Chondrocyte (in vitro differentiated cells): ENCODE measurements around the gene COQ2. TPM values are rescaled to one million over a fixed set of nuclear protein-coding genes. Genes with fewer than 3 reads are reported as not detected.
"Not testable (repeated sequence)": the region's sequence is repeated elsewhere in the genome, so short reads cannot be mapped to it uniquely, and the experiment has no call there.

Source experiments
- DNase-seq: peaks from one replicate; pipeline ENCODE4 v3.0.0; 2021; ENCODE audit warnings: mixed read lengths, low spot score
- H3K27ac Mint-ChIP-seq: one replicate; pipeline ENCODE4 v1.8.0; 2021; ENCODE audit warnings: mild to moderate bottlenecking, moderate library complexity, mixed read lengths; ENCODE audit not compliant: unreplicated experiment
- H3K27me3 Mint-ChIP-seq: 2 replicates; pipeline ENCODE4 v1.8.0; 2021; ENCODE audit warnings: low read depth, mixed read lengths
- H3K36me3 Mint-ChIP-seq: 2 replicates; pipeline ENCODE4 v1.8.0; 2021; ENCODE audit warnings: low read depth, mixed read lengths
- H3K4me1 Mint-ChIP-seq: 2 replicates; pipeline ENCODE4 v1.8.0; 2021; ENCODE audit warnings: low read depth, mild to moderate bottlenecking, mixed read lengths
- H3K4me3 Mint-ChIP-seq: one replicate; pipeline ENCODE4 v1.8.0; 2021; ENCODE audit warnings: mild to moderate bottlenecking, moderate library complexity, mixed read lengths; ENCODE audit not compliant: unreplicated experiment
- H3K9me3 Mint-ChIP-seq: 2 replicates; pipeline ENCODE4 v1.8.0; 2021; ENCODE audit warnings: low read depth, mixed read lengths
- CTCF ChIP-seq: fragments of 200-600 bp; sonication (generic); IDR thresholded peaks from 2 replicates; pipeline ENCODE4 v1.5.0; 2021; ENCODE audit warnings: antibody characterized with exemption, mild to moderate bottlenecking, moderate library complexity
- total RNA-seq: library from RNA; stranded (reverse); gene quantifications from 3 replicates; pipeline ENCODE4 v1.2.1, GENCODE V29; 2021

Gene COQ2
- total RNA-seq, 1 donor from 2014 or later, result 8.5 TPM

GRCh38 chr4:83234902-83235644 is 49.5 kb downstream of the COQ2 start:
- TF ChIP-seq CTCF, result no peak
- no peak overlapping the region for H3K27ac Mint-ChIP-seq
- no peaks in the 10 kb centered on the region for H3K4me1 Mint-ChIP-seq
- no peaks in the 10 kb centered on the region for H3K9me3 Mint-ChIP-seq
- no peaks in the 10 kb centered on the region for H3K27me3 Mint-ChIP-seq
- no peaks in the 10 kb centered on the region for H3K36me3 Mint-ChIP-seq
- DNase-seq, result no peak
- no peak overlapping the region for H3K4me3 Mint-ChIP-seq

GRCh38 chr4:83234387-83234786 is 50.2 kb downstream of the COQ2 start:
- H3K4me3 Mint-ChIP-seq, DNase-seq, H3K9me3 Mint-ChIP-seq, H3K27me3 Mint-ChIP-seq, H3K4me1 Mint-ChIP-seq, H3K36me3 Mint-ChIP-seq, H3K27ac Mint-ChIP-seq: not testable (repeated sequence)

- Mint-ChIP-seq H3K27ac (no peak overlapping the region), H3K36me3 (no peaks in the 10 kb centered on the region), H3K4me1 (no peaks in the 10 kb centered on the region), H3K4me3 (no peak overlapping the region), H3K9me3 (no peaks in the 10 kb centered on the region), H3K27me3 (no peaks in the 10 kb centered on the region)
- no peak for TF ChIP-seq CTCF
- no peak for DNase-seq
These were observed 52.5 kb downstream of the COQ2 start for GRCh38 chr4:83232082-83232481.

GRCh38 chr4:83231620-83232076 is 53.0 kb downstream of the COQ2 start:
- H3K27ac Mint-ChIP-seq, result no peak overlapping the region
- TF ChIP-seq CTCF, result no peak
- no peak overlapping the region for H3K4me3 Mint-ChIP-seq
- no peaks in the 10 kb centered on the region for H3K9me3 Mint-ChIP-seq
- H3K27me3 Mint-ChIP-seq, result no peaks in the 10 kb centered on the region
- no peaks in the 10 kb centered on the region for H3K4me1 Mint-ChIP-seq
- H3K36me3 Mint-ChIP-seq, result no peaks in the 10 kb centered on the region
- DNase-seq, result no peak

GRCh38 chr4:83230928-83231327 is 53.7 kb downstream of the COQ2 start:
- Mint-ChIP-seq H3K4me3 (no peak overlapping the region), H3K9me3 (no peaks in the 10 kb centered on the region), H3K36me3 (no peaks in the 10 kb centered on the region), H3K27me3 (no peaks in the 10 kb centered on the region), H3K4me1 (no peaks in the 10 kb centered on the region), H3K27ac (no peak overlapping the region)
- TF ChIP-seq CTCF, result no peak
- no peak for DNase-seq

GRCh38 chr4:83229791-83230190 is 54.8 kb downstream of the COQ2 start:
- H3K4me1 Mint-ChIP-seq, result no peaks in the 10 kb centered on the region
- no peak overlapping the region for H3K27ac Mint-ChIP-seq
- no peaks in the 10 kb centered on the region for H3K36me3 Mint-ChIP-seq
- DNase-seq, result no peak
- H3K4me3 Mint-ChIP-seq, result no peak overlapping the region
- no peaks in the 10 kb centered on the region for H3K27me3 Mint-ChIP-seq
- no peaks in the 10 kb centered on the region for H3K9me3 Mint-ChIP-seq
- no peak for TF ChIP-seq CTCF
